Hepatocyte (in vitro differentiated cells): ENCODE results near the gene SMARCD2. TPM values are rescaled to one million over a fixed set of nuclear protein-coding genes. Genes with fewer than 3 reads are reported as not detected.
"Not testable (repeated sequence)": the region's sequence is repeated elsewhere in the genome, so short reads cannot be mapped to it uniquely, and the experiment has no call there.

ENCODE experiments used
- DNase-seq: peaks from one replicate; pipeline ENCODE4 v3.0.0-alpha.2; 2016; ENCODE audit warnings: low spot score
- H2AFZ ChIP-seq: fragments of 200-600 bp; sonication (generic); 2 replicates; pipeline ENCODE4 v1.6.0; 2016; ENCODE audit warnings: antibody characterized with exemption, mild to moderate bottlenecking
- H3K27ac ChIP-seq: fragments of 200-600 bp; sonication (generic); 2 replicates; pipeline ENCODE4 v1.5.1; 2016; ENCODE audit warnings: mild to moderate bottlenecking
- H3K27me3 ChIP-seq: fragments of 200-600 bp; sonication (generic); 2 replicates; pipeline ENCODE4 v1.6.1; 2016
- H3K36me3 ChIP-seq: fragments of 200-600 bp; sonication (generic); replicated peaks from 2 replicates; pipeline ENCODE4 v1.5.1; 2016; ENCODE audit warnings: low read depth; ENCODE audit not compliant: insufficient read depth
- H3K4me1 ChIP-seq: fragments of 200-600 bp; sonication (generic); 2 replicates; pipeline ENCODE4 v1.5.1; 2016; ENCODE audit warnings: mild to moderate bottlenecking, moderate library complexity; ENCODE audit not compliant: insufficient read depth
- H3K4me2 ChIP-seq: fragments of 200-600 bp; sonication (generic); 2 replicates; pipeline ENCODE4 v1.6.0; 2016
- H3K4me3 ChIP-seq: fragments of 200-600 bp; sonication (generic); 2 replicates; pipeline ENCODE4 v1.5.1; 2016; ENCODE audit warnings: mild to moderate bottlenecking
- H3K79me2 ChIP-seq: fragments of 200-600 bp; sonication (generic); 2 replicates; pipeline ENCODE4 v1.6.0; 2017; ENCODE audit warnings: mild to moderate bottlenecking
- H3K9me2 ChIP-seq: fragments of 200-600 bp; sonication (generic); replicated peaks from 2 replicates; pipeline ENCODE4 v1.6.0; 2017; ENCODE audit warnings: mild to moderate bottlenecking; ENCODE audit not compliant: insufficient read depth
- H3K9me3 ChIP-seq: fragments of 200-600 bp; sonication (generic); 2 replicates; pipeline ENCODE4 v1.5.1; 2016; ENCODE audit warnings: low read depth, mild to moderate bottlenecking
- H4K20me1 ChIP-seq: fragments of 200-600 bp; sonication (generic); 2 replicates; pipeline ENCODE4 v1.6.0; 2016; ENCODE audit warnings: mild to moderate bottlenecking; ENCODE audit not compliant: insufficient read depth, poor library complexity, severe bottlenecking
- EZH2 ChIP-seq: fragments of 200-600 bp; sonication (generic); IDR thresholded peaks from 2 replicates; pipeline ENCODE4 v1.6.1; 2016; ENCODE audit warnings: antibody characterized with exemption, mild to moderate bottlenecking, borderline replicate concordance
- EZH2phosphoT487 ChIP-seq: fragments of 200-600 bp; sonication (generic); IDR thresholded peaks from one replicate; pipeline ENCODE4 v1.6.1; 2018; ENCODE audit warnings: antibody characterized with exemption, mild to moderate bottlenecking, low read depth, moderate library complexity; ENCODE audit not compliant: unreplicated experiment, severe bottlenecking
- WGBS: methylation state at CpG from one replicate; pipeline ENCODE4 v1.1.6; 2016; ENCODE audit warnings: low lambda C conversion rate; ENCODE audit errors: missing lambda C conversion rate; 5-methylcytosine and 5-hydroxymethylcytosine counted together
- polyA plus RNA-seq: library from polyadenylated mRNA; unstranded; fragments of >200 nt; fragmentation: Nextera tagmentation; extraction: Ambion mirVana; gene quantifications from 2 replicates; pipeline ENCODE4 v1.2.1, GENCODE V29; 2016
- total RNA-seq: library from RNA; depleted of rRNA; stranded (reverse); fragments of >200 nt; gene quantifications from 2 replicates; pipeline ENCODE4 v1.2.3, GENCODE V29; 2014
- TF ChIP-seq, protein P1 (sequence below): fragments of 200-600 bp; sonication (generic); IDR thresholded peaks from 2 replicates; pipeline ENCODE4 v1.5.1; 2016; ENCODE audit warnings: antibody characterized with exemption, mild to moderate bottlenecking; ENCODE audit not compliant: poor library complexity

Gene SMARCD2
- total and polyA plus RNA-seq, 2 experiments from 2014 or later: 52.9 to 65.7 TPM

DNA sequence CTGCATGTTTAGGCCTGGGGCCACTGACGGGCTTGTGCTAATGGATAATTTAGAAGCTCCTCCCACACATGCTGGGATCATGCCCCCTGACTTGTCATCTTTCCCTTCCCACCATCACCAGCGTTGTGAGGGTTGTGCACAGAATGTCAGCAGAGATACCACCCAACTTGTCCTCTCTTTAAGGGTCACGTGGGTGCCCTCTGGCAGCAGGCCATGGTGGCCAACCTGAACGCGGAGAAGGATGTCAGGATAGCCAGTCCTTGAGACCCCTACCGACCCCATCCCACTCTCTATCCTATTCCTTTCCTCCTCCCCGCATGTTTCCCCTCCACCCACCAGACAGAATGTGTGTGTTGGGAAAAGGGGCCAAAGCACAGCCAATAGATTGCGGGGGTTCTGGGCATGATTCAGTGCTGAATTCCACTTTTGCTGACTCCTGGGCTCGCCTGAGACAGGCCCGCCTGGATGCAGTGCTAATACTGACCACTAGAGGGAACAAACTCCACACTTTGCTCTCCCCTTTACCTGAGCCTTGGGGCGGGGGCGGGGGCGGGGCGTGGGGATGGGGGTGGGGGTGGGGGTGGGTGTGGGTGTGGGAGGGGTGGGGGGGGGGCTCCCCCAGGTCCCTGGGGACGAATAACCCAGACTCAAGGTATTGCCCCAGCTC lies 39.6 kb upstream of the SMARCD2 start, which contains the start of gene GH2:
Gene GH2 (minus strand): TSS at position 10 of the 667 bp plus-strand sequence. CDS start 143 bp downstream, outside the sequence.
- TF ChIP-seq EZH2 (no peak), EZH2phosphoT487 (no peak)
- TF ChIP-seq, protein P1, sequence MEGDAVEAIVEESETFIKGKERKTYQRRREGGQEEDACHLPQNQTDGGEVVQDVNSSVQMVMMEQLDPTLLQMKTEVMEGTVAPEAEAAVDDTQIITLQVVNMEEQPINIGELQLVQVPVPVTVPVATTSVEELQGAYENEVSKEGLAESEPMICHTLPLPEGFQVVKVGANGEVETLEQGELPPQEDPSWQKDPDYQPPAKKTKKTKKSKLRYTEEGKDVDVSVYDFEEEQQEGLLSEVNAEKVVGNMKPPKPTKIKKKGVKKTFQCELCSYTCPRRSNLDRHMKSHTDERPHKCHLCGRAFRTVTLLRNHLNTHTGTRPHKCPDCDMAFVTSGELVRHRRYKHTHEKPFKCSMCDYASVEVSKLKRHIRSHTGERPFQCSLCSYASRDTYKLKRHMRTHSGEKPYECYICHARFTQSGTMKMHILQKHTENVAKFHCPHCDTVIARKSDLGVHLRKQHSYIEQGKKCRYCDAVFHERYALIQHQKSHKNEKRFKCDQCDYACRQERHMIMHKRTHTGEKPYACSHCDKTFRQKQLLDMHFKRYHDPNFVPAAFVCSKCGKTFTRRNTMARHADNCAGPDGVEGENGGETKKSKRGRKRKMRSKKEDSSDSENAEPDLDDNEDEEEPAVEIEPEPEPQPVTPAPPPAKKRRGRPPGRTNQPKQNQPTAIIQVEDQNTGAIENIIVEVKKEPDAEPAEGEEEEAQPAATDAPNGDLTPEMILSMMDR: peak; percentile 42
- H3K27ac ChIP-seq: no peak within 1 kb of the TSS
- H3K4me3 ChIP-seq: no peak within 1 kb of the TSS
- H3K79me2 ChIP-seq: no peaks in the 10 kb centered on the region
- no peak within 1 kb of the TSS for H3K4me2 ChIP-seq
- H3K36me3 ChIP-seq: no peaks in the 10 kb centered on the region
- 55% methylated on average over 11 of the region's 15 CpGs for WGBS
- H3K9me2 ChIP-seq: no peaks in the 10 kb centered on the region
- no peaks in the 10 kb centered on the region for H3K4me1 ChIP-seq
- DNase-seq: peak; percentile 67
- H3K9me3 ChIP-seq: no peaks in the 10 kb centered on the region
- no peak within 1 kb of the TSS for H2AFZ ChIP-seq
- H4K20me1 ChIP-seq: no peaks in the 10 kb centered on the region
- no peaks in the 10 kb centered on the region for H3K27me3 ChIP-seq

- not testable (repeated sequence) for H3K4me3 ChIP-seq, H3K4me1 ChIP-seq, H3K9me3 ChIP-seq, H3K79me2 ChIP-seq, DNase-seq, H3K27me3 ChIP-seq, H3K4me2 ChIP-seq, H3K27ac ChIP-seq, H4K20me1 ChIP-seq, H3K9me2 ChIP-seq, H2AFZ ChIP-seq, H3K36me3 ChIP-seq
- 44% methylated on average over 11 of the region's 11 CpGs for WGBS
Measured at GRCh38 chr17:63881337-63881736, 38.9 kb upstream of the SMARCD2 start.

DNA sequence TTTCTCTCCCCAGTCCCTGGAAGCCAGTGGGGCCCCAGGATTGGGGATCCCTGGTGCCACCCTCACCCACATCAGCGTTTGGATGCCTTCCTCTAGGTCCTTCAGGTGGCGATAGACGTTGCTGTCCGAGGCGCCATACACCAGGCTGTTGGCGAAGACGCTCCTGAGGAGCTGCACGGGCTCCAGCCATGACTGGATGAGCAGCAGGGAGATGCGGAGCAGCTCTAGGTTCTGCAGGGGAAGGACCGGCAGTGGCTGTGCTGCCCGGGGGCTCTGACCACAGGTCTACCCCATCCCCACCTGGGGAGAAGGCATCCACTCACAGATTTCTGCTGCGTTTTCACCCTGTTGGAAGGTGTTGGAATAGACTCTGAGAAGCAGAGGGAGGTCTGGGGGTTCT lies 38.2 kb upstream of the SMARCD2 start:
- TF ChIP-seq EZH2: no peak
- no peak for TF ChIP-seq EZH2phosphoT487
- TF ChIP-seq, protein P1: no peak
- WGBS: 85% methylated on average over 12 of the region's 12 CpGs
- DNase-seq: no peak

GRCh38 chr17:63878413-63878812 lies 35.9 kb upstream of the SMARCD2 start:
- not testable (repeated sequence) for H4K20me1 ChIP-seq, H3K9me2 ChIP-seq, H3K4me2 ChIP-seq, H2AFZ ChIP-seq, H3K79me2 ChIP-seq, H3K4me1 ChIP-seq, H3K27me3 ChIP-seq, H3K36me3 ChIP-seq, H3K9me3 ChIP-seq, H3K4me3 ChIP-seq, H3K27ac ChIP-seq, DNase-seq
- 91% methylated on average over 9 of the region's 9 CpGs for WGBS

More for the DNA sequence above, 38.2 kb upstream of the SMARCD2 start:
- H3K4me3 ChIP-seq: no peak overlapping the region
- H3K27ac ChIP-seq: no peak overlapping the region
- H3K9me2 ChIP-seq: no peaks in the 10 kb centered on the region
- no peak overlapping the region for H3K4me2 ChIP-seq
- H4K20me1 ChIP-seq: no peaks in the 10 kb centered on the region
- H2AFZ ChIP-seq: no peak overlapping the region
- no peaks in the 10 kb centered on the region for H3K27me3 ChIP-seq
- no peaks in the 10 kb centered on the region for H3K4me1 ChIP-seq
- no peaks in the 10 kb centered on the region for H3K9me3 ChIP-seq
- no peaks in the 10 kb centered on the region for H3K79me2 ChIP-seq
- no peaks in the 10 kb centered on the region for H3K36me3 ChIP-seq

- whole genome bisulfite sequencing: 91% methylated on average over 6 of the region's 6 CpGs
- not testable (repeated sequence) for DNase-seq, H2AFZ ChIP-seq, H3K27me3 ChIP-seq, H3K4me2 ChIP-seq, H3K27ac ChIP-seq, H3K4me3 ChIP-seq, H3K36me3 ChIP-seq, H3K9me2 ChIP-seq, H3K9me3 ChIP-seq, H3K4me1 ChIP-seq, H4K20me1 ChIP-seq, H3K79me2 ChIP-seq
Measured at GRCh38 chr17:63874693-63875092, 32.2 kb upstream of the SMARCD2 start.

GRCh38 chr17:63874061-63874626 lies 31.7 kb upstream of the SMARCD2 start:
- not testable (repeated sequence) for H2AFZ ChIP-seq, H3K9me3 ChIP-seq, H3K27me3 ChIP-seq, H3K36me3 ChIP-seq, H4K20me1 ChIP-seq, H3K9me2 ChIP-seq, DNase-seq, H3K27ac ChIP-seq, H3K4me1 ChIP-seq, H3K4me3 ChIP-seq, H3K4me2 ChIP-seq, H3K79me2 ChIP-seq
- WGBS: 85% methylated on average over 6 of the region's 8 CpGs

DNA sequence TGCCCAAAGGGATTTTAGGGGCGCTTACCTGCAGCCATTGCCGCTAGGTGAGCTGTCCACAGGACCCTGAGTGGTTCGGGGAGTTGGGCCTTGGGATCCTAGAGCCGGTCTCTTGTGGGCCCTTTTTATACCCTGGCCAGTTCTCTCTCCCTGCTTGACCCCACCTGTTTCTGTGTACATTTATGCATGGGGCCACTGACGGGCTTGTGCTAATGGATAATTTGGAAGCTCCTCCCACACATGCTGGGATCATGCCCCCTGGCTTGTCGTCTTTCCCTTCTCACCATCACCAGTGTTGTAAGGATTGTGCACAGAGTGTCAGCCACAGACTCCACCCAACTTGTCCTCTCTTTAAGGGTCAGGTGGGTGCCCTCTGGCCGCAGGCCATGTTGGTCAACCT lies 31.1 kb upstream of the SMARCD2 start, which contains the start of gene CSH2:
Gene CSH2 (minus strand): TSS at position 101 of the 400 bp plus-strand sequence. CDS start 63 bp downstream, at position 38.
- not testable (repeated sequence) for H3K79me2 ChIP-seq, H3K9me3 ChIP-seq, H3K4me3 ChIP-seq, H3K27me3 ChIP-seq, H3K4me2 ChIP-seq, DNase-seq, H4K20me1 ChIP-seq, H3K9me2 ChIP-seq, H2AFZ ChIP-seq, H3K27ac ChIP-seq, H3K4me1 ChIP-seq, H3K36me3 ChIP-seq
- 86% methylated on average over 6 of the region's 7 CpGs for WGBS
